Caki2 (cell line): Measurements from ENCODE around the gene NAGA. TPM values are rescaled to one million over a fixed set of nuclear protein-coding genes. Genes with fewer than 3 reads are reported as not detected.

Experiments
- DNase-seq: peaks from one replicate; pipeline ENCODE4 v3.0.0-alpha.2; 2015; ENCODE audit warnings: low read depth
- in situ Hi-C: cut with HindIII; loops from 2 replicates; pipeline ENCODE4 v1.10.0; 2016; ENCODE audit warnings: low sequenced_read_pairs, low pct_unique_long_range_greater_than_20kb, mixed read lengths
- total RNA-seq: library from RNA; depleted of rRNA; stranded (reverse); fragments of >200 nt; shearing (Covaris generic); gene quantifications from 2 replicates; pipeline ENCODE4 v1.2.3, GENCODE V29; 2014; ENCODE audit warnings: low replicate concordance

The NAGA gene
- total RNA-seq, 1 experiment from 2014 or later = 63.2 TPM

DNA sequence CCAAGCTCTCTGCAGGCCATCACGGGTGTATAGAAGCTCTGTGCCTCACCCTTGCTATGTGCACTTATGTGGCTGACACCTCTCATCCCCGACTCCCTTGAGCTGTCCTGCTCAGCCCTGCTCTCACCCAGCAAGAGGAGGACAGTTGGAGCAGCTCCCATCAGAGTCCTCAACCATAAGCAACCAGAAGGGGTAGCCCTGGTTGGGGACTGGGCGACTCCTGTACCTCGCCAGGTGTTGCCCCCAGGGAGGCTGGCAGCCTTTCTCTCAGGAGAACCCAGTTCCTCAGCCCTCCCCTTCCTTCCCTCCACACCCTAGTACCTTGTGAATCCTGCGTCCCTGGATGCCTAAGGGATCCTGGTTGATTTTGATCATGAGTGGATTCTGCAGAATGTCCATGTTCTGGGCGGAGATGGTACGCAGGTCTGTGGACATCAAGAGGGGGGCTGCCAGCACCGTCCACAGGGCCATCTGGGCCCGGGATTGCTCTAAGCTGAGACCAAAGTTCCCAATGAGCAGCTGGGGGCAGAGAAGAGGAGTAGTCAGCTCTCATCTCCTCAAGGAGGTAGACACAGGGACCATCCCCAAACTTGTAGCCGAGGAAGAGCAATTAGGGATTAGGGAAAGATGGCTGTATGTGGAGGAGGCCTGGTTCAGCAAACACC lies 8.0 kb downstream of the NAGA start:
- no peak for DNase-seq
- in situ Hi-C loops = no loop called here

DNA sequence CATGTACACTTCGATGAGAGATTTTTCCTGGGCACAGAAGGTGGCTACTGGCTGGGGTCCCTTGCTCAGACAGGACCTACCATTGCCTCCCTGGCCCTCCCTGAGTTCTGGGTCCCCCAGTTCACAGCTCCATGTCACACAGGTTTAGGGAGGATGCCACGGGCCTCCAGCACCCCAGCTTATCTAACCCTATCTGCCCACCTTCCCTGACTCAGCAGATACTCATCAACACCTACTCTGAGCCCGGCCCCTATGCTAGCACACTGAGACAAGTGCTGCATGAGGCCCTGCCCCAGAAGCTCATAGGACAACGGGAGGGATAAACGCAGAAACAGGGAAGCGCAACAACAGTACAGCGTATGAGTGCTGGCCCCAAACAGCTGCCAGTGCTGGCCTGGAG lies 9.6 kb downstream of the NAGA start:
- in situ Hi-C loops = no loop called here
- DNase-seq = no peak

DNA sequence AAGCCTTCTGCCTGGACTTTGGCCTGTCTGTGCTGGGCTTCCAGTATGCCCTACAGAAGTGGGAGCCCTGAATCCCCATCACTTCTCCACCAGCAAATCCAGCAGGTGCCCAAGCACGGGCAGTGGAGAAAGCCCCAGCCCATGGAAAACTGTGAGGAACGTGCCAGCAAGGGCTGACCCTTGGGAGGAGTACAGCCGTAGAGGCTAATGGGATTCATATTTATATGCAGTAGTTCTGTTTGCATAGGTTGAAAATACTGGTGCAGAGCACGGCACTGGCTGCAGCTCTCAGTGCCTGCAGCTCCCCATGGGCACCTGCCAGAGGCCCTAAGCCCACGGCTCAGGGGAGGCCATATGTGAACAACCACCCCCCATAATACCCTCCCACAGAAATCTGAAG lies 10.1 kb downstream of the NAGA start:
- DNase-seq = no peak
- in situ Hi-C loops = no loop called here

DNA sequence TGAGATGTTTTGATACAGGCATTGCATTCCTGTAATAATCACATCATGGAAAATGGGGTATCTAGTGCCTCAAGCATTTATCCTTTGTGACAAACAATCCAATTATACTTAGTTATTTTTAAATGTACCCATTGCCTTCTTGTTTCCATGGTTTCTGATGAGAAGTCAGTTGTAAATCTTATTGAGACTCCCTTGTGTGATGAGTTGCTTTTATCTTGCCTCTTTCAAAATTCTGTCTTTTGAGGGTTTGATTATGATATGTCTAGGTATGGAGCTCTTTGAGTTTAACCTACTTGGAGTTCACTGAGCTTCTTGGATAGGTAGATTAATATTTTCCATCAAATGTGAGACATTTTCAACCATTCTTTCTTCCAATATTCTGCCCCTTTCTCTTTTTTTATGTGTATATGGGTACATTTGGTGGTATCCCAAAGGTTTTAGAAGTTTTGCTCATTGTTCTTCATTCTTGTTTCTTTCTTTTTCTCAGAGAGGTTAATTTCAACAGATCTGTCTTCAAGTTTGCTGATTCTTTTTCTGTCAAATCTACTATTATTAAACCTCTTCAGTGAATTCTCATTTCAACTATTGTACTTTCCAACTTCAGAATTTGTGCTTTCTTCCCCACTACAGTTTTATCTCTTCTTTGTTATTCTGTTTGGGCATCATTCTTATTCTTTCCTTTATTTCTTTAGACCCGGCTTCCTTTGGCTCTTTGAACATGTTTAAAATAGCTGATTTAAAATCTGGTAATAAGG lies 13.7 kb downstream of the NAGA start:
- in situ Hi-C loops = no loop called here
- no peak for DNase-seq

DNA sequence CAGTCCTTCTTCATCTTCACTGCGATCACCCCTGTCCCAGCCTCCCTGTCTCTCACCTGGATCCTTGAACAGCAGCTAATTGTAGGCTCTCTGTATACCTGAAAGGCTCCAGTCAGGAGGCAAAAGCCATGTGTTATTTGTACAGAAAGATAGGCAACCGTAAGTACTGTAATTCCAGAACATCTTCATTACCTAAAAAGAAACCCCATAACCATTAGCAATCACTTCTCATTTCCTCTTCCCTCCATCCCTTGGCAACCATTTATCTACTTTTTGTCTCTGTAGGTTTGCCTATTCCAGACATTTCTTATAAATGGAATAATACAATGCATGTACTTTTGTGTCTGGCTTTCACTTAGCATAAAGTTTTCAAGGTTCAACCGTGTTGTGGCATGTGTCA lies 17.8 kb downstream of the NAGA start:
- in situ Hi-C loops = no loop called here
- DNase-seq = no peak

DNA sequence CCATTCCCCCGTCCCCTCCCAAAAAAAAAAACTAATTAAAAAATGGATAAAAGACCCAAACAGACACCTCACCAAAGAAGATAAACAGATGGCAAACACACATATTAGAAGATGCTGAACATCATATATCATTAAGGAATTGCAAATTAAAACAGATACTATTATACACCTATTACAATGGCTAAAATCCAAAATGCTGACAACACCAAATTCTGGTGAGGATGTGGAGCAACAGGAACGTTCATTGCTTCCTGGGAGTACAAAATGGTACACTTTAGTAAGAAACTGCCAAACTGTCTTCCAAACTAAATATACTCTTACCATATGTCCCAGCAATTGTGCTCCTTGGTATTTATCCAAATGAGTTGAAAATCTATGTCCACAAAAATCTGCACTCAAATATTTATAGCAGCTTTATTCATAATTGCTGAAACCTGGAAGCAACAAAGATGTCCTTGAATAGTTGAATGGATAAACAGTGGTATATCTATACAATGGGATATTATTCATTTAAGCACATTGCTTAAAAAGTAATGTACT lies 19.9 kb downstream of the NAGA start:
- DNase-seq = no peak
- in situ Hi-C loops = no loop called here

DNA sequence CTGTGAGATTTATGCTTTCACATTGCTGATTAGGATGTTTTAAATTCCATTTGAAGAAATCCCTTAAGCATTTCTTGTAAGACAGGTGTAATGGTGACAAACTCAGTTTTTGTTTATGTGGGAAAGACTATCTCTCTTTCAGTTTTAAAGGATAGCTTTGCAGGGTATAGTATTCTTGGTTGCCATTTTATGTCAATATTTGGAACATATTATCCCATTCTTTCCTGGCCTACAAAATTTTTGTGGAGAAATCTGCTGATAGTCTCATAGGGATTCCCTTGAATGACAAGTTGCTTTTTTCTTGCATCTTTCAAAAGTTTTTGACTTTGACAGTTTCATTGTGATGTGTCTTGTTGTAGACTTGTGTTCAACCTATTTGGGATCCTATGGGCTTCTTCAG lies 28.8 kb downstream of the NAGA start:
- DNase-seq = no peak
- in situ Hi-C loops = no loop called here

DNA sequence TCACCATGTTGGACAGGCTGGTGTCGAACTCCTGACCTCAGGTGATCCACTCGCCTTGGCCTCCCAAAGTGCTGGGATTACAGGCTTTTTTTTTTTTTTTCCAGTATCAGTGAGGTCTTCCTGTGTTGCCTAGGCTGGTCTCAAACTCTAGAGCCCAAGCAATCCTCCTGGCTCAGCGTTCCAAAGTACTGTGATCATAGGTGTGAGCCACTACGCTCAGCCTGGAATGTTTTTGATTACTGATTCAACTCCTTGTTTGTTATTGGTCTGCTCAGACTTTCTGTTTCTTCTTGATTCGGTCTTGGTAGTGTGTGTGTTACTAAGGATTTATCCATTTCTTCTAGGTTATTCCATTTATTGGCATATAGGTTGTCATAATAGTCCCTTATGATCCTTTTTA lies 31.3 kb downstream of the NAGA start:
- DNase-seq = no peak

DNA sequence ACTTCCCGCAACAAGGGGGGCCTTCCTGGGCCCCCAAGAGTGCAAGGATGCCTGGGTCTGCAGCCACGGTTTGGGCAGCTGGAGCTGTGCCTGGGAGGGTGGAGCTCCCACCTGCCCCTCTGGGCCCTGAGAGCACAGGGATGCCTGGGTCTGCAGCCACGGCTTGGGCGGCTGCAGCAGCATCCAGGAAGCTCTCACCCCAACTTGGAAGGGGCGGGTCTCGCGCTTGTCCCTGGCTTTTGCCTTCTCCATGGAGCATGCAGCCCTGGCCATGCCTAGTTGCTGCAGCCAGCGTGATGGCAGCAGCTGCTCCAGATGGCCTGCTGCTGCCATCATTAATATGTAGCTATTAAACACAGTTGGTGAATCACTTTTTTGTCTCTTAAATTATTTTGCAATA lies 35.4 kb downstream of the NAGA start:
- DNase-seq = no peak
- in situ Hi-C loops = no loop called here

More for the DNA sequence above, 31.3 kb downstream of the NAGA start:
- in situ Hi-C loops = no loop called here

DNA sequence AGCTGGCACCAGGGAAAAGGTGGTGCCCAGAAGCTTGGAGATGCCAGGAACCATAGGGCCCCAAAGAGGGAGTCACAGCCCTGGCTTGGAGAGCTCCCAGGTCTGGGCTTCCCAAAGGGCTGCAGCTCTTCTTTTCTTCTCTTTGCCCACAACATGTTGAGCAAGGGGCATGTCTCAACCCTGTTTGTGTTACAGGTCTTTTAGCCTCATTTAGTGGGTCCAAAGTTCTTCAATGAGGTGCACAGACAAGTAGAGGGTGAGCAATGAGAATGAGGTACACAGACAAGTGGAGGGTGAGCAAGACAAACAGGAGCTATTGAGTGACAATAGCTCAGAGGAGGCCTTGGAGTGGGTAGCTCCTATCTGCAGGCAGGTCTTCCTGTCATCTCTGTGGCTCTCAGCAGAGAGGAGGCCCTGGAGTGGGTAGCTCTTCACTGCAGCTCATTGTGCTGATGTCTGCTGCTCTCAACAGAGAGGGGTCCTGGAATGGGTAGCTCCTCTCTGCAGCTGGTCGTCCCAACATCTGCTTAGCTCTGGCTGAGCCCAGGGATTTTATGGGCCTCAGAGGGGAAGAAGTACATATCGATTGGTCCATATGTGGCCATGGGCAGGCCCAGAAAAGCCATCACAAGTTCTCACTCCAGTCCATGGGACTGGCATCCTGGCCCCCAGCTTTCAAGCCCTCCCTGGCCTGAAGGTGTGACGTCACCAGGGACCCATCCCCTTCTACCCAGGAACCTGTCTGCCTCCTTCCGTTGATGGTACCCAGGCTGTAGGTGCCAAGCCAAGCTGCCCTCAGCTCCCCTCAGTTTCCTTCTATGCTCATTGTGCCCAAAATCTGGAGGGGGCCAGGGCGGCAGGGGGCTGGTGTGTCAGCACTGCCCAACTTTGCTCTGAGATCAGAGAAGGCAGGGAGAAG lies 37.1 kb downstream of the NAGA start:
- in situ Hi-C loops = no loop called here
- DNase-seq = no peak

DNA sequence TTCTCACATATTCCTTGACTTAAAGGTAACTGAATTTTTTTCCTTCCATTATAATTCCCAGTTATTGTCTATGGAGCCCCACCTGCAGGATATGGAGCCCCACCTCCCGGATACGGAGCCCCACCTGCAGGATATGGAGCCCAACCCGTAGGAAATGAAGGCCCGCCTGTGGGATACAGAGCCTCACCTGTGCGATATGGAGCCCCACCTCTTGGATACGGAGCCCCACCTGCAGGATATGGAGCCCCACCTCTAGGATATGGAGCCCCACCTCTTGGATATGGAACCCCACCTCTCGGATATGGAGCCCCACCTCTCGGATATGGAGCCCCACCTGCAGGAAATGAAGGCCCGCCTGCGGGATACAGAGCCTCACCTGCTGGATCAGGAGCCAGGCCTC lies 43.9 kb downstream of the NAGA start:
- in situ Hi-C loops = no loop called here
- no peak for DNase-seq

DNA sequence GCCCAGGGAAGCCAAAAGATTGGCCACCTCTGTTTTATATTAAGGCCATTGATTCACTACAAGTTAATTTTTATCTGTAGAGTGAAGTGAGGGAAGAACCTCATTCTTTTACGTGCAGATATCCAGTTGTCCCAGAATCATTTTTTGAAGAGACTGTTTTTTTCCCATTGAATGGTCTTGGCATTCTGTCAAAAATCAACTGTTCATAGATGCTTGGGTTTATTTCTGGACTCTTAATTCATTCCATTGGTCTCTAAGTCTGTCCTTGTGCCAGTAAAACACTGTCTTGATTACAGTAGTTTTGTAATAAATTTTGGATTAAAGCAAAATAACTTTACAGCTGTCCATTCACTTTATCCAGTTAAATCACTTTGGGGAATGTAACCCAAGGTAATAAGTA lies 45.2 kb downstream of the NAGA start:
- DNase-seq = no peak
- in situ Hi-C loops = no loop called here

DNA sequence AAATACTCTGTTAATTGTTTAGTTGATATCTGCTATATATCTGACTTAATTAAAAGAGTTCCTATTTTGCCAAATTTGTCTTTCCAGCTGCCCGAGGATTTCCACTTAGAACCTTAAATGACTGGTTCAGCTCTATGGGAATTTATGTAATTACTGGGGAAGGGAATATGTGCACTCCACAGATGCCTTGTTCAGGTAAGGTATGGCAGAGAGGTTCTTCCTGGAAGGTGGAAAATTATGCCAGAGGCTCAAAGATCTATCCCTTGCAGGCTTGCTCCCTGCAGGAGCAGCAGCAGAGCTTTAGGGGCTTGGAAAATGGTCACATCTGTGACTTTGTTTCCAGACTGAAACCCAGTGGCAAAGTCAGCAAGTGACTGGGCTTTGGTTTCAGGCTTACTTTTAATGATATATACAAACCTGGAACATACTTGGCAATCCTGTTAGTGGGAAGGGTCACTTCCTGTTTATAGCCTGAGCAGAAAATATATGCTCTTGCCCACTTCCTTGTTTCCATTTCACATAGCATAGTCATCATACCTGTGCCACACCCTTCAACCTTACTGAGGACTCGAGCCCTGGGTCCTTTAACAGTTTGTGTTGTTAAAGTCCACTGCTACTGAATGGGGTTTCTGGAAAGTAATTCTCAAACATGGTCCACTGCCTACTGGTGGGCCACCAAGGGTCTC lies 48.3 kb downstream of the NAGA start:
- in situ Hi-C loops = no loop called here
- DNase-seq = no peak

DNA sequence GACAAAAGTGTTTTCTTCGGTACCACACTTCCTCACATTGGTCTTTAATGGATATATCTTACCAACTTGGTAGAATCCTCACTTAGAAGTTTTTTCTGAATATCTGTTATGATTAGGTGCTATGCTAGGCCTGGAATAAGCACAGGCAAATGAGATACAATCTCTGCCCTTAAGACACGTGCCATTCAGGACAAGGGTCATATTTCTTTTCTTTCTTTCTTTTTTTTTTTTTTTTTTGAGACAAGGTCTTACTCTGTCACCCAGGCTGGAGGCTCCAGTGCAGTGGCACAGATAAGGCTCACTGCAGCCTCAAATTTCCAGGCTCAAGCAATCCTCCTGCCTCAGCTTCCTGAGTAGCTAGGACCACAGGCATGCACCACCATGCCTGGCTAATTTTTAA lies 49.0 kb downstream of the NAGA start:
- in situ Hi-C loops = no loop called here
- DNase-seq = no peak

DNA sequence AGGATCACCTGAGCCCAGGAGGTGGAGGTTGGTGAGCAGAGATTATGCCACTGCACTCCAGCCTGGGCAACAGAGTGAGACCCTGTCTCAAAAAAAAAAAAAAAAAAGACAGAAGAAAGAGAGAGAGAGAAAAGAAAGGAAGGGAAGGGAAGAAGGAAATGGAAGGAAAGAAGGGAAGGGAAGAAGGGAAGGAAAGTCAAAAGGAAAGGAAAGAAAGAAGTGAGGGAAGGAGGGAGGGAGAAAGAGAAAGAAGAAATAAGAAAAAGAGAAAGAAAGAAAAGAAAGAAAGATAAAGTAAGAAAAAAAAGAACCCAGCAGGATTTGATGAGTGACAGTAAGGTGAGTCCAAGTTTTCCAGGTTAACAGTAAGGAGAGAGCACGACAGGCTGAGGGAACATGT lies 52.4 kb downstream of the NAGA start:
- in situ Hi-C loops = no loop called here
- DNase-seq = no peak

DNA sequence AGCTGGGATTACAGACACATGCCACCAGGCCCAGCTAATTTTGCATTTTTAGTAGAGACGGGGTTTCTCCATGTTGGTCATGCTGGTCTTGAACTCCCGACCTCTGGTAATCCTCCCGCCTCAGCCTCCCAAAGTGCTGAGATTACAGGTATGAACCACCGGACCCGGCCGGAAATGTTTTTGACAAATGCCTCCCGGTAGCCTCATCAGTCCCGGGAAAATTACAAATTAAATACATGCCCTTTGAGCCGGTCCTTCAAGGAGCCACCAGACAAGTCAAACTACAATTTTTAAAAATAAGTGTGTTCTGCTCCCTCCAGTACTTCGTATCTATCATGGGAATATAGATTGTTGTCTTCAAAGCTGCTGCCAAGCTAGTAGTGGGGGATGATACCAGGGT lies 54.5 kb downstream of the NAGA start:
- in situ Hi-C loops = no loop called here
- no peak for DNase-seq

DNA sequence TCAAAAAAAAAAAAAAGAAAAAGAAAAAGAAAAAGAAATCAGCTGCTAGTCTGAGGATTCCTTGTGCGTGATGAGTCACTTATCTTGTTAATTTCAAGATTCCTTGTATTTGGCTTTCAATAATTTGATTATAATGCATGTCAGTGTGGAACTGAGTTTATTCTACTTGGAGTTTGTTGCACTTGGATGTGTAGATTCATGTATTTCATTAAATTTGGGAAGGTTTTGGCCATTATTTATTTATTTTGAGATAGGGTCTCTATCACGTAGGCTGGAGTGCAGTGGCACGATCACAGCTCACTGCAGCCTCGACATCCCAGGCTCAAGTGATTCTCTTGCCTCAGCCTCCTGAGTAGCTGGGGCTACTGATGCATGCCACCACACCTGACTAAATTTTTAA lies 57.2 kb downstream of the NAGA start:
- in situ Hi-C loops = no loop called here
- no peak for DNase-seq

DNA sequence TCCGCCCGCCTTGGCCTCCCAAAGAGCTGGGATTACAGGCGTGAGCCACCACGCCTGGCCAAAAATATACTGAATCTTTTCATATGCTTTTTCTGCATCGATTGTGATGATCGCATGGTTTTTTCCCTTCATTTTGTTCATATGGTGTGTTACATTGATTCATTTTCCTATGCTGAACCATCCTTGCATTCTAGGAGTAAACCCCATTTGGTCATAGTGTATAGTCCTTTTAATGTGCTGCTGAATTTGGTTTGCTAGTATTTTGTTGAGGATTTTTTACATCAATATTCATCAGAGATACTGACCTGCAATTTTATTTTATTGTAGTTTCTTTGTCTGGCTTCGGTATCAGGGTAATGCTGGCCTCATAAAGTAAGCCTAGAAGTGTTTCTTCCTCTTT lies 59.8 kb downstream of the NAGA start:
- in situ Hi-C loops = no loop called here
- no peak for DNase-seq
